IMR-90 (cell line): ENCODE results near the gene MRPS15.

Experiments used
- BHLHE40 ChIP-seq: fragments of 150-350 bp; IDR thresholded peaks from 2 replicates; pipeline ENCODE4 v1.6.1; 2016; ENCODE audit warnings: mild to moderate bottlenecking, low read depth, low read length
- CHD1 ChIP-seq: IDR thresholded peaks from 2 replicates; pipeline ENCODE4 v1.6.1; 2012; ENCODE audit warnings: low read depth, low read length, improper control_type of control experiment
- MAFK ChIP-seq: IDR thresholded peaks from 2 replicates; pipeline ENCODE4 v1.6.1; 2012; ENCODE audit warnings: low read depth, low read length, improper control_type of control experiment
- MAZ ChIP-seq: IDR thresholded peaks from 2 replicates; pipeline ENCODE4 v1.6.1; 2012; ENCODE audit warnings: low read depth, mild to moderate bottlenecking, low read length, improper control_type of control experiment, moderate library complexity, borderline replicate concordance
- POLR2A ChIP-seq: IDR thresholded peaks from 2 replicates; pipeline ENCODE4 v1.6.1; 2012; ENCODE audit warnings: mild to moderate bottlenecking, low read depth, low read length
- RAD21 ChIP-seq: IDR thresholded peaks from 2 replicates; pipeline ENCODE4 v1.6.1; 2012; ENCODE audit warnings: low read length, improper control_type of control experiment
- TF ChIP-seq, protein P1 (sequence below): conservative IDR thresholded peaks from 2 replicates; pipeline ENCODE4 v1.5.1; 2012; ENCODE audit warnings: mild to moderate bottlenecking, low read depth, low read length, improper control_type of control experiment

GRCh38 chr1:36475910-36476604, 11.9 kb upstream of the MRPS15 start:
- TF ChIP-seq, protein P1, sequence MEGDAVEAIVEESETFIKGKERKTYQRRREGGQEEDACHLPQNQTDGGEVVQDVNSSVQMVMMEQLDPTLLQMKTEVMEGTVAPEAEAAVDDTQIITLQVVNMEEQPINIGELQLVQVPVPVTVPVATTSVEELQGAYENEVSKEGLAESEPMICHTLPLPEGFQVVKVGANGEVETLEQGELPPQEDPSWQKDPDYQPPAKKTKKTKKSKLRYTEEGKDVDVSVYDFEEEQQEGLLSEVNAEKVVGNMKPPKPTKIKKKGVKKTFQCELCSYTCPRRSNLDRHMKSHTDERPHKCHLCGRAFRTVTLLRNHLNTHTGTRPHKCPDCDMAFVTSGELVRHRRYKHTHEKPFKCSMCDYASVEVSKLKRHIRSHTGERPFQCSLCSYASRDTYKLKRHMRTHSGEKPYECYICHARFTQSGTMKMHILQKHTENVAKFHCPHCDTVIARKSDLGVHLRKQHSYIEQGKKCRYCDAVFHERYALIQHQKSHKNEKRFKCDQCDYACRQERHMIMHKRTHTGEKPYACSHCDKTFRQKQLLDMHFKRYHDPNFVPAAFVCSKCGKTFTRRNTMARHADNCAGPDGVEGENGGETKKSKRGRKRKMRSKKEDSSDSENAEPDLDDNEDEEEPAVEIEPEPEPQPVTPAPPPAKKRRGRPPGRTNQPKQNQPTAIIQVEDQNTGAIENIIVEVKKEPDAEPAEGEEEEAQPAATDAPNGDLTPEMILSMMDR, result no peak
- TF ChIP-seq MAZ (no peak), MAFK (no peak), POLR2A (no peak), BHLHE40 (no peak), CHD1 (no peak), RAD21 (no peak)
